ENCODE data around the gene KAZN. TPM values are rescaled to one million over a fixed set of nuclear protein-coding genes. Genes with fewer than 3 reads are reported as not detected.

KAZN gene
- total and polyA plus RNA-seq, 10 donors = 20.0 to 245 (median 144) TPM

DNA sequence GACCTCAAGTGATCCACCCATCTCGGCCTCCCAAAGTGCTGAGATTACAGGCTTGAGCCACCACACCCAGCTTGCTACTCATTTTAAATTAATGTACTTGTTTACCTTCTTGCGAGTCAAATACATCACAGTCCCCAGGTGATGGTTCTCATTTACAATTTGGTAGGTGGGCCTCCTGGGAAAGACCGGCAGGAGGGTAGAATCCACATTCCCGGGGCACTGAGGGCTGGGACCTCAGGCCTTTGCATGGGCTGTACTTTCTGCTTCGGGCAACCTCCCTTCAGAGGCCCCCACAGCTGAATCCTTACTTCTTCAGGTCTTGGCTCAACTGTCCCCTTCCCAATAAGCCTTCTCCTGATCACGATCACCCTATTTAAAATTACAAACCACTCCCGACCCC, 165.5 kb downstream of the KAZN start:
- Histone ChIP-seq H3K36me3 (no peaks in the 10 kb centered on the region), H3K4me1 (peaks cover 0 to 14% (median 2%) of the 10 kb centered on the region in 6 donors), H3K27ac (no peak overlapping the region), H3K27me3 (replicated peaks in 1 of 7) (peaks cover 0 to 5% (median 0%) of the 10 kb centered on the region in 7 donors), H3K9me3 (no peaks in the 10 kb centered on the region), H3K4me3 (no peak overlapping the region)
- TF ChIP-seq, protein P1, sequence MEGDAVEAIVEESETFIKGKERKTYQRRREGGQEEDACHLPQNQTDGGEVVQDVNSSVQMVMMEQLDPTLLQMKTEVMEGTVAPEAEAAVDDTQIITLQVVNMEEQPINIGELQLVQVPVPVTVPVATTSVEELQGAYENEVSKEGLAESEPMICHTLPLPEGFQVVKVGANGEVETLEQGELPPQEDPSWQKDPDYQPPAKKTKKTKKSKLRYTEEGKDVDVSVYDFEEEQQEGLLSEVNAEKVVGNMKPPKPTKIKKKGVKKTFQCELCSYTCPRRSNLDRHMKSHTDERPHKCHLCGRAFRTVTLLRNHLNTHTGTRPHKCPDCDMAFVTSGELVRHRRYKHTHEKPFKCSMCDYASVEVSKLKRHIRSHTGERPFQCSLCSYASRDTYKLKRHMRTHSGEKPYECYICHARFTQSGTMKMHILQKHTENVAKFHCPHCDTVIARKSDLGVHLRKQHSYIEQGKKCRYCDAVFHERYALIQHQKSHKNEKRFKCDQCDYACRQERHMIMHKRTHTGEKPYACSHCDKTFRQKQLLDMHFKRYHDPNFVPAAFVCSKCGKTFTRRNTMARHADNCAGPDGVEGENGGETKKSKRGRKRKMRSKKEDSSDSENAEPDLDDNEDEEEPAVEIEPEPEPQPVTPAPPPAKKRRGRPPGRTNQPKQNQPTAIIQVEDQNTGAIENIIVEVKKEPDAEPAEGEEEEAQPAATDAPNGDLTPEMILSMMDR (IDR thresholded peaks at IDR 0.05 in 8 of 11, conservative IDR thresholded peaks at IDR 0.05 in 3 of 11) = no peak
- TF ChIP-seq POLR2AphosphoS5 (IDR thresholded peaks at IDR 0.05) = no peak
- TF ChIP-seq POLR2A (IDR thresholded peaks at IDR 0.05) = no peak
- intact Hi-C loops (cut with DNase I; ENCODE audit: low total_unique reads) = no loop called here
- DNase-seq = no peak
- WGBS, 5 donors = 85 to 95% (median 91%) methylated on average over 7 of the region's 7 CpGs

DNA sequence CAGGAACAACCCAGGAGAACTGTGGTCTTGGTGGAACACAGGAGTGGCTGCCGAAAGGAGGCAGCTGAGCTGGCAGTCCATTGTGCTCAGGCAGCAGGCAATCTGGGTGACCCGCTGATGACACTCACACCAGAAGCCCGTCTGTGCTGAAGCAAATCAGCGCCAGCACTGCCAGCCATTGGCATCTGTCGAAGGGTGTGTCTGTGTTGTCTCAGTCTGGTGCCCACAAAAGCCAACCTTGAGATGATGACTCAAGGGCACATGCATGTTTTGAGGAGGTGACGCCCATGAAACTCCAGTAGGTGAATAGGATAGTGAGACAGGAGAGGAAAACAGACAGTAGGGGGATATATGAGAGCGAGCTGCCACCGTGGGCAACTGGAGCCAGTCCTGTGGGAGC, 167.3 kb downstream of the KAZN start:
- peak in 2 of 3 donors; percentile 11 to 43 for TF ChIP-seq POLR2AphosphoS5 (IDR thresholded peaks at IDR 0.05)
- TF ChIP-seq, protein P1 (IDR thresholded peaks at IDR 0.05 in 8 of 11, conservative IDR thresholded peaks at IDR 0.05 in 3 of 11) = no peak
- Histone ChIP-seq H3K27ac (peak overlapping the region in 1 of 8 donors; percentile 17), H3K4me1 (peaks cover 0 to 14% (median 2%) of the 10 kb centered on the region in 6 donors), H3K9me3 (no peaks in the 10 kb centered on the region), H3K4me3 (no peak overlapping the region), H3K27me3 (replicated peaks in 1 of 7) (peaks cover 0 to 5% (median 0%) of the 10 kb centered on the region in 7 donors), H3K36me3 (no peaks in the 10 kb centered on the region)
- WGBS, 5 donors = 50 to 94% (median 81%) methylated on average over 8 of the region's 8 CpGs
- no peak for DNase-seq
- intact Hi-C loops (cut with DNase I; ENCODE audit: low total_unique reads) = no loop called here

DNA sequence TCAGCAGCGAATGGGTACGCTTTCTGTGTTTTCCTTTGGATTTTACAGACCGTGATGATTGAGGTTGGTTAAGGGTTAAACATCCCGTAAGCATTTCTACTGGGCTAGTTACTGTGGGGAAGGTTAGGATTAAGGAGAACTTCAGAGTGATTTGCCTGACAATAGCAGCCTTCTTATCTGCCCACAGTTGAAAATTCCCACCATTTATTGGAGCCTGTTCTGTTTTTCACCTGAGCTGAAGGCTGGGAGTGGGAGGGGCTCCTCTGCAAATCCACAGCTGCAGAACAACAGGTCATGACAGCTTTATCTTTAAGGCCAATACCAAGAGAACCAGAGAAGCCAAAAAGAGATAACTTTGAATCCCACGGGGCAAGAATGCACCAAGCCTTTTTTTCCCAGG, 168.6 kb downstream of the KAZN start:
- peaks cover 0 to 5% (median 0%) of the 10 kb centered on the region in 6 donors for H3K4me1 ChIP-seq
- H3K4me3 ChIP-seq = no peak overlapping the region
- H3K9me3 ChIP-seq = no peaks in the 10 kb centered on the region
- no peak for TF ChIP-seq POLR2AphosphoS5 (IDR thresholded peaks at IDR 0.05)
- TF ChIP-seq, protein P1 (IDR thresholded peaks at IDR 0.05 in 8 of 11, conservative IDR thresholded peaks at IDR 0.05 in 3 of 11) = no peak
- no peak for TF ChIP-seq POLR2A (IDR thresholded peaks at IDR 0.05)
- H3K27me3 ChIP-seq (replicated peaks in 1 of 7) = peaks cover 0 to 3% (median 0%) of the 10 kb centered on the region in 7 donors
- no peak overlapping the region for H3K27ac ChIP-seq
- intact Hi-C loops (cut with DNase I; ENCODE audit: low total_unique reads) = no loop called here
- no peak for DNase-seq
- H3K36me3 ChIP-seq = no peaks in the 10 kb centered on the region
- WGBS, 5 donors = 82 to 93% (median 90%) methylated on average over 5 of the region's 5 CpGs

- WGBS, 5 donors = 84 to 87% (median 84%) methylated on average over 6 of the region's 6 CpGs
- Histone ChIP-seq H3K36me3 (no peaks in the 10 kb centered on the region), H3K4me1 (peaks cover 0 to 3% (median 0%) of the 10 kb centered on the region in 6 donors), H3K9me3 (no peaks in the 10 kb centered on the region), H3K4me3 (no peak overlapping the region), H3K27ac (no peak overlapping the region), H3K27me3 (replicated peaks in 1 of 7) (peaks cover 0 to 3% (median 0%) of the 10 kb centered on the region in 7 donors)
- no peak for TF ChIP-seq POLR2A (IDR thresholded peaks at IDR 0.05)
- no peak for TF ChIP-seq POLR2AphosphoS5 (IDR thresholded peaks at IDR 0.05)
- TF ChIP-seq, protein P1 (IDR thresholded peaks at IDR 0.05 in 8 of 11, conservative IDR thresholded peaks at IDR 0.05 in 3 of 11) = no peak
- intact Hi-C loops (cut with DNase I; ENCODE audit: low total_unique reads) = no loop called here
- DNase-seq = no peak
Measured at GRCh38 chr1:14768582-14769304, 170.3 kb downstream of the KAZN start.
